AG04450 (cell line): ENCODE data around the gene SERP2. TPM values are rescaled to one million over a fixed set of nuclear protein-coding genes. Genes with fewer than 3 reads are reported as not detected.

Source experiments
- CTCF ChIA-PET: fragments of 300-600, 350-600 bp; formaldehyde crosslinking; extraction: SDS; loops from one replicate; lab custom pipeline; 2022; ENCODE audit warnings: antibody characterized with exemption, inconsistent platforms; lab: Charles Lee
- POLR2A ChIA-PET: fragments of 350-600 bp; formaldehyde crosslinking; extraction: SDS; loops from one replicate; lab custom pipeline; 2021; ENCODE audit warnings: antibody characterized with exemption, inconsistent platforms; lab: Yijun Ruan, JAX
- DNase-seq: peaks from one replicate; pipeline ENCODE4 v3.0.0-alpha.2; 2011; ENCODE audit warnings: low read depth, low spot score
- H3K27ac ChIP-seq: one replicate; pipeline ENCODE4 v1.5.1; 2012; ENCODE audit warnings: low read depth, low read length, control low read depth
- H3K27me3 ChIP-seq: one replicate; pipeline ENCODE4 v1.6.0; 2012; ENCODE audit warnings: low read length; ENCODE audit not compliant: control insufficient read depth, insufficient read depth
- H3K4me3 ChIP-seq: 2 replicates; pipeline ENCODE4 v1.5.1; 2011; ENCODE audit warnings: mild to moderate bottlenecking, low read depth, low read length, control low read depth
- H3K9me3 ChIP-seq: 2 replicates; pipeline ENCODE4 v1.5.1; 2012; ENCODE audit warnings: low read length; ENCODE audit not compliant: control insufficient read depth, insufficient read depth
- CTCF ChIP-seq: IDR thresholded peaks from 2 replicates; pipeline ENCODE4 v1.5.1; 2011; ENCODE audit warnings: low read depth, low read length, control low read depth, inconsistent platforms
- polyA plus RNA-seq: library from polyadenylated mRNA; depleted of rRNA; stranded (reverse); fragments of >200 nt; gene quantifications from 2 replicates; pipeline ENCODE4 v1.2.3, GENCODE V29; 2011; rRNA removed

The SERP2 gene
- polyA plus RNA-seq, 1 experiment: 5.0 TPM

- ChIA-PET CTCF (interaction anchor here (0.8 to 9.2 kb wide), 3 partner anchors 29 to 535 kb away, joined by 3 to 123 read pairs (median 39); no protein-coding TSS in a partner anchor), POLR2A (interaction anchor here (0.7 kb wide), 1 partner anchor 387 kb away, joined by 9 read pairs; no protein-coding TSS in a partner anchor)
These were observed 66.5 kb downstream of the SERP2 start for GRCh38 chr13:44440046-44440608.

More at GRCh38 chr13:44440046-44440608, 66.5 kb downstream of the SERP2 start:
- TF ChIP-seq CTCF: no peak
- Histone ChIP-seq H3K27me3 (no peaks in the 10 kb centered on the region), H3K9me3 (no peaks in the 10 kb centered on the region), H3K4me3 (no peak overlapping the region), H3K27ac (no peak overlapping the region)
- no peak for DNase-seq

Other genes with a start within 250 kb of the SERP2 start
- 67.0 and 77.3 TPM in 2 replicates for gene TSC22D1, start 202.5 kb downstream of the SERP2 start, polyA plus RNA-seq